Gastroesophageal sphincter (tissue), 3 donors: ENCODE measurements around the gene CCDC159.

Source experiments
- POLR2A ChIP-seq, 2 donors: fragments of 450-650 bp; IDR thresholded peaks; one replicate each; pipeline ENCODE4 v1.6.1; 2017; ENCODE audit warnings: antibody characterized with exemption in 2 of 2, mild to moderate bottlenecking in 2 of 2, moderate library complexity in 1 of 2
- POLR2AphosphoS5 ChIP-seq: sonication (generic); formaldehyde crosslinking; IDR thresholded peaks from one replicate; pipeline ENCODE4 v1.6.1; 2017; ENCODE audit warnings: antibody characterized with exemption
- TF ChIP-seq, protein P1 (sequence below), 4 experiments: fragments of 200-600 bp in 2 of 4; fragments of 450-650 bp in 2 of 4; sonication (generic) in 1 of 4; IDR thresholded peaks; one replicate each; pipeline ENCODE4 v1.5.1; 2017 to 2019; ENCODE audit warnings: antibody characterized with exemption in 4 of 4, mild to moderate bottlenecking in 2 of 4, moderate library complexity in 2 of 4

DNA sequence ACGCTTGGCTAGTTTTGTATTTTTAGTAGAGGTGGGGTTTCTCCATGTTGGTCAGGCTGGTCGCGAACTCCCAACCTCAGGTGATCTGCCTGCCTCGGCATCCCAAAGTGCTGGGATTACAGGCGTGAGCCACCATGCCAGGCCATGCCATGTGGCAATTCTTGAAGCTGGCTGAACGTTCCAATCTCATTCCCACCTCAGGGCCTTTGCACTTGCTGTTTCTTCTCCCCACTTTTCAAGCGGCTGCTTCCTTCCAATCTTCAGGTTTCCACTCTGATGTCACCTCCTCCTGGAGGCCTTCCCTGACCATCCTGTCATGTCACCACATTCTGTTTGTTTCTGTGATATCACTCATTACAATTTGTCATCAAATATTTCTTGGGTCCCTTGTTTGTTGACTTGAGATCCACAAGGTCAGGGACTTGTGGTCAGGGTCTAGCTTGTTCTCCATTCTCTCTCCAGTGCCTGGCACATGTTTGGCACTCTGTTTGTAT is 33.6 kb downstream of the CCDC159 start:
- TF ChIP-seq, protein P1, sequence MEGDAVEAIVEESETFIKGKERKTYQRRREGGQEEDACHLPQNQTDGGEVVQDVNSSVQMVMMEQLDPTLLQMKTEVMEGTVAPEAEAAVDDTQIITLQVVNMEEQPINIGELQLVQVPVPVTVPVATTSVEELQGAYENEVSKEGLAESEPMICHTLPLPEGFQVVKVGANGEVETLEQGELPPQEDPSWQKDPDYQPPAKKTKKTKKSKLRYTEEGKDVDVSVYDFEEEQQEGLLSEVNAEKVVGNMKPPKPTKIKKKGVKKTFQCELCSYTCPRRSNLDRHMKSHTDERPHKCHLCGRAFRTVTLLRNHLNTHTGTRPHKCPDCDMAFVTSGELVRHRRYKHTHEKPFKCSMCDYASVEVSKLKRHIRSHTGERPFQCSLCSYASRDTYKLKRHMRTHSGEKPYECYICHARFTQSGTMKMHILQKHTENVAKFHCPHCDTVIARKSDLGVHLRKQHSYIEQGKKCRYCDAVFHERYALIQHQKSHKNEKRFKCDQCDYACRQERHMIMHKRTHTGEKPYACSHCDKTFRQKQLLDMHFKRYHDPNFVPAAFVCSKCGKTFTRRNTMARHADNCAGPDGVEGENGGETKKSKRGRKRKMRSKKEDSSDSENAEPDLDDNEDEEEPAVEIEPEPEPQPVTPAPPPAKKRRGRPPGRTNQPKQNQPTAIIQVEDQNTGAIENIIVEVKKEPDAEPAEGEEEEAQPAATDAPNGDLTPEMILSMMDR (IDR thresholded peaks at IDR 0.05), result no peak
- TF ChIP-seq POLR2A (IDR thresholded peaks at IDR 0.05) (no peak), POLR2AphosphoS5 (no peak)
